ENCODE results near the gene TFPI.

Gene TFPI

DNA sequence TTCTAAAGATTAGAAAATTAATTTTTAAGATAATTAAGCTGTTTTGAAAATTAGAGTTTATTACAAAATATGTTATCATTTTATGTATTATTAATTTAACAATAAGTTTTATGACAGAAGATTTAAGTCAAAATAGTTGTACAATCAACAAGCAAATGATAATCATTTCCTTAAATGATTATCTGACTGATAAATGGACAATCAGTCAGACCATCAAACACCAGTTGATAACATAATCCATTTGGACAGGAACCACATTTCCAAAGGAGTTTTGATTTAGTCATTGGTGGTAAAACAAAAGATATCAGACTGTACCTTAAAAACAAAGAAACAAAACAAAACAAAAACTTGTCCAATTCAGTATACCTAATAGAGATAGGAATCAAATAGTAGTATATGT lies 1.9 kb downstream of the TFPI start:
- Histone ChIP-seq H3K27me3 (ENCODE audit: insufficient read depth, low read depth, severe bottlenecking) (no peaks in the 10 kb centered on the region), H3K9me3 (ENCODE audit: severe bottlenecking) (no peaks in the 10 kb centered on the region), H3K4me3 (ENCODE audit: low read depth, low read length) (no peak overlapping the region), H3K27ac (no peak overlapping the region), H3K36me3 (no peaks in the 10 kb centered on the region)
- no peak for TF ChIP-seq CTCF (IDR thresholded peaks at IDR 0.05; ENCODE audit: low read depth, low read length)
- DNase-seq: no peak

GRCh38 chr2:187550857-187551256 lies 3.4 kb downstream of the TFPI start:
- TF ChIP-seq CTCF (IDR thresholded peaks at IDR 0.05; ENCODE audit: low read depth, low read length): no peak
- H3K27ac ChIP-seq: no peak overlapping the region
- H3K36me3 ChIP-seq: no peaks in the 10 kb centered on the region
- H3K4me3 ChIP-seq (ENCODE audit: low read depth, low read length): no peak overlapping the region
- H3K9me3 ChIP-seq (ENCODE audit: severe bottlenecking): no peaks in the 10 kb centered on the region
- DNase-seq: no peak
- H3K27me3 ChIP-seq (ENCODE audit: insufficient read depth, low read depth, severe bottlenecking): no peaks in the 10 kb centered on the region

GRCh38 chr2:187549951-187550555 lies 4.2 kb downstream of the TFPI start:
- Histone ChIP-seq H3K27ac (no peak overlapping the region), H3K36me3 (no peaks in the 10 kb centered on the region), H3K9me3 (ENCODE audit: severe bottlenecking) (no peaks in the 10 kb centered on the region), H3K4me3 (ENCODE audit: low read depth, low read length) (no peak overlapping the region), H3K27me3 (ENCODE audit: insufficient read depth, low read depth, severe bottlenecking) (no peaks in the 10 kb centered on the region)
- DNase-seq: no peak
- TF ChIP-seq CTCF (IDR thresholded peaks at IDR 0.05; ENCODE audit: low read depth, low read length): no peak

DNA sequence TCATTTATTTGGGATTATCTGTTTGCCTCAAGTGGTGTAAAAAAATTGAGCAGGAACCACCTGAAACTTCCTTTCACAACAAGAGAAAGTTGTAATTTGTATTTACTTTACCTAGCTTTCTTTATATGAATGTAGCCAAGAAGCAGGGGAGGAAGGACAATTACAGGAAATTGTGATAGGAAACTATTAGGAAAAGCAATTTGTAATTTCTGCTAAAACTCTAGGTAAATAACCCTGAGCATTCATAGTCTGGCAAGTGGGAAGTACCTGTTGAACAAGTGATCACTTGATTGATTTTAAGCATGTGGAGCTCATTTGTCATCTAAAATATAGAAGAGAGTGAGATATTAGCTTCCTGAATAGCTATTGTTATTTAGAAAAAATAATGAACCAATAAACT lies 5.0 kb downstream of the TFPI start:
- Histone ChIP-seq H3K27me3 (ENCODE audit: insufficient read depth, low read depth, severe bottlenecking) (no peaks in the 10 kb centered on the region), H3K4me3 (ENCODE audit: low read depth, low read length) (no peak overlapping the region), H3K36me3 (no peaks in the 10 kb centered on the region), H3K27ac (no peak overlapping the region), H3K9me3 (ENCODE audit: severe bottlenecking) (no peaks in the 10 kb centered on the region)
- no peak for TF ChIP-seq CTCF (IDR thresholded peaks at IDR 0.05; ENCODE audit: low read depth, low read length)
- no peak for DNase-seq

- H3K36me3 ChIP-seq: no peaks in the 10 kb centered on the region
- H3K27me3 ChIP-seq (ENCODE audit: insufficient read depth, low read depth, severe bottlenecking): no peaks in the 10 kb centered on the region
- no peak overlapping the region for H3K27ac ChIP-seq
- no peak for TF ChIP-seq CTCF (IDR thresholded peaks at IDR 0.05; ENCODE audit: low read depth, low read length)
- H3K4me3 ChIP-seq (ENCODE audit: low read depth, low read length): no peak overlapping the region
- DNase-seq: no peak
- no peaks in the 10 kb centered on the region for H3K9me3 ChIP-seq (ENCODE audit: severe bottlenecking)
Measured at GRCh38 chr2:187548656-187549055, 5.6 kb downstream of the TFPI start.

GRCh38 chr2:187547353-187547979 lies 6.8 kb downstream of the TFPI start:
- Histone ChIP-seq H3K4me3 (ENCODE audit: low read depth, low read length) (no peak overlapping the region), H3K27ac (no peak overlapping the region), H3K27me3 (ENCODE audit: insufficient read depth, low read depth, severe bottlenecking) (no peaks in the 10 kb centered on the region), H3K36me3 (no peaks in the 10 kb centered on the region), H3K9me3 (ENCODE audit: severe bottlenecking) (no peaks in the 10 kb centered on the region)
- peak; percentile 14 for DNase-seq
- TF ChIP-seq CTCF (IDR thresholded peaks at IDR 0.05; ENCODE audit: low read depth, low read length): no peak
